IMR-90 (cell line): Measurements from ENCODE around the gene CANT1. TPM values are rescaled to one million over a fixed set of nuclear protein-coding genes. Genes with fewer than 3 reads are reported as not detected.

Experiments
- ATAC-seq: fragments of 200-7000 bp; cut with Tn5 transposase; 2 replicates; pipeline ENCODE4 v1.9.1; 2020; ENCODE audit warnings: low read depth, mild to moderate bottlenecking, moderate library complexity
- BruUV-seq: library from RNA; stranded (reverse); fragments of 400-500 nt; replicated peaks from 2 replicates; lab custom pipeline; 2021; lab: Mats Ljungman, UMichigan
- CTCF ChIA-PET: fragments of 300-600 bp; formaldehyde crosslinking; extraction: SDS; loops from one replicate; lab custom pipeline; 2021; ENCODE audit warnings: antibody characterized with exemption; lab: Yijun Ruan, JAX
- POLR2A ChIA-PET: fragments of 300-600 bp; sonication (Branson Sonifier 250); formaldehyde crosslinking; loops from one replicate; lab custom pipeline; 2022; ENCODE audit warnings: antibody characterized with exemption; ENCODE audit not compliant: unreplicated experiment; lab: Charles Lee
- DNase-seq: peaks from one replicate; pipeline ENCODE4 v3.0.0; 2013
- H2AFZ ChIP-seq: replicated peaks from 2 replicates; pipeline ENCODE3; 2013; ENCODE audit warnings: low read length, mild to moderate bottlenecking; ENCODE audit not compliant: poor library complexity
- H2AK5ac ChIP-seq: 2 replicates; pipeline ENCODE4 v1.6.1; 2013; ENCODE audit warnings: low read depth, low read length, inconsistent platforms
- H2AK9ac ChIP-seq: replicated peaks from 2 replicates; pipeline ENCODE3; 2013; ENCODE audit warnings: mild to moderate bottlenecking, low read depth, low read length, moderate library complexity; ENCODE audit not compliant: poor library complexity
- H2BK120ac ChIP-seq: 2 replicates; pipeline ENCODE4 v1.6.1; 2013; ENCODE audit warnings: low read depth, low read length, inconsistent platforms
- H2BK15ac ChIP-seq: 3 replicates; pipeline ENCODE4 v1.6.1; 2013; ENCODE audit warnings: low read depth, low read length, inconsistent platforms
- H2BK20ac ChIP-seq: 2 replicates; pipeline ENCODE4 v1.6.1; 2013; ENCODE audit warnings: low read depth, mild to moderate bottlenecking, inconsistent platforms, low read length, moderate library complexity
- H2BK5ac ChIP-seq: 2 replicates; pipeline ENCODE4 v1.6.1; 2013; ENCODE audit warnings: mild to moderate bottlenecking, low read depth, low read length, inconsistent platforms; ENCODE audit not compliant: poor library complexity, severe bottlenecking
- H3K14ac ChIP-seq: replicated peaks from 2 replicates; pipeline ENCODE4 v1.6.1; 2013; ENCODE audit warnings: low read depth, low read length, inconsistent platforms
- H3K18ac ChIP-seq: 2 replicates; pipeline ENCODE4 v1.6.1; 2013; ENCODE audit warnings: low read depth, low read length, control low read depth
- H3K23ac ChIP-seq: 2 replicates; pipeline ENCODE4 v1.6.1; 2013; ENCODE audit warnings: low read depth, low read length, inconsistent platforms
- H3K27ac ChIP-seq: 2 replicates; pipeline ENCODE4 v1.5.1; 2013; ENCODE audit warnings: mild to moderate bottlenecking, control low read depth, low read length; ENCODE audit not compliant: insufficient read depth
- H3K27me3 ChIP-seq: 2 replicates; pipeline ENCODE4 v1.6.1; 2013; ENCODE audit warnings: low read length; ENCODE audit not compliant: control insufficient read depth, insufficient read depth
- H3K36me3 ChIP-seq: 2 replicates; pipeline ENCODE4 v1.6.1; 2013; ENCODE audit warnings: low read length, mixed read lengths; ENCODE audit not compliant: control insufficient read depth, insufficient read depth
- H3K4ac ChIP-seq: 2 replicates; pipeline ENCODE4 v1.6.1; 2013; ENCODE audit warnings: low read depth, low read length, inconsistent platforms
- H3K4me1 ChIP-seq: 2 replicates; pipeline ENCODE4 v1.6.1; 2013; ENCODE audit warnings: low read length, mixed read lengths; ENCODE audit not compliant: control insufficient read depth, insufficient read depth
- H3K4me2 ChIP-seq: 2 replicates; pipeline ENCODE4 v1.6.1; 2013; ENCODE audit warnings: low read depth, mild to moderate bottlenecking, control low read depth, low read length, moderate library complexity
- H3K4me3 ChIP-seq: 2 replicates; pipeline ENCODE4 v1.5.1; 2013; ENCODE audit warnings: low read depth, mild to moderate bottlenecking, control low read depth, low read length, moderate library complexity; ENCODE audit not compliant: insufficient read depth
- H3K56ac ChIP-seq: 2 replicates; pipeline ENCODE4 v1.6.1; 2013; ENCODE audit warnings: low read length, inconsistent platforms; ENCODE audit not compliant: insufficient read depth; ENCODE audit errors: extremely low read depth
- H3K79me1 ChIP-seq, 2 experiments: 2 replicates each; pipeline ENCODE4 v1.6.1; 2013; ENCODE audit warnings: low read length in 2 of 2, inconsistent platforms in 1 of 2, low read depth in 1 of 2
- H3K9ac ChIP-seq: 2 replicates; pipeline ENCODE4 v1.6.1; 2013; ENCODE audit warnings: low read depth, low read length, control low read depth
- H3K9me1 ChIP-seq: 2 replicates; pipeline ENCODE4 v1.6.1; 2013; ENCODE audit warnings: low read length, inconsistent platforms; ENCODE audit not compliant: insufficient read depth
- H3K9me3 ChIP-seq: 2 replicates; pipeline ENCODE4 v1.6.1; 2013; ENCODE audit warnings: low read length; ENCODE audit not compliant: control insufficient read depth, insufficient read depth
- H4K20me1 ChIP-seq: 2 replicates; pipeline ENCODE4 v1.6.1; 2013; ENCODE audit warnings: low read length, inconsistent platforms; ENCODE audit not compliant: insufficient read depth
- H4K5ac ChIP-seq: 2 replicates; pipeline ENCODE4 v1.6.1; 2013; ENCODE audit warnings: mild to moderate bottlenecking, low read depth, low read length, control low read depth
- H4K8ac ChIP-seq, 2 experiments: 2 replicates each; pipeline ENCODE4 v1.6.1; 2013; ENCODE audit warnings: low read depth in 2 of 2, low read length in 2 of 2, control low read depth in 1 of 2, inconsistent platforms in 1 of 2
- H4K91ac ChIP-seq: 2 replicates; pipeline ENCODE4 v1.6.1; 2013; ENCODE audit warnings: low read depth, low read length, inconsistent platforms; ENCODE audit not compliant: insufficient read depth
- CEBPB ChIP-seq: IDR thresholded peaks from 2 replicates; pipeline ENCODE4 v1.6.1; 2012; ENCODE audit warnings: low read depth, low read length, improper control_type of control experiment
- FOS ChIP-seq: fragments of 150-350 bp; IDR thresholded peaks from 2 replicates; pipeline ENCODE4 v1.6.1; 2016; ENCODE audit warnings: low read depth, low read length
- MAFK ChIP-seq: IDR thresholded peaks from 2 replicates; pipeline ENCODE4 v1.6.1; 2012; ENCODE audit warnings: low read depth, low read length, improper control_type of control experiment
- MXI1 ChIP-seq: IDR thresholded peaks from 2 replicates; pipeline ENCODE4 v1.6.1; 2012; ENCODE audit warnings: low read depth, mild to moderate bottlenecking, low read length, moderate library complexity, borderline replicate concordance
- NFE2L2 ChIP-seq: fragments of 150-350 bp; IDR thresholded peaks from 2 replicates; pipeline ENCODE4 v1.6.1; 2016; ENCODE audit warnings: low read depth, mild to moderate bottlenecking, low read length
- RCOR1 ChIP-seq: IDR thresholded peaks from 2 replicates; pipeline ENCODE4 v1.6.1; 2012; ENCODE audit warnings: mild to moderate bottlenecking, low read length, improper control_type of control experiment; ENCODE audit not compliant: insufficient replicate concordance
- WGBS, 2 experiments: methylation state at CpG; one replicate each; pipeline versions ENCODE4 v1.1.5 to v1.1.7; 2013; ENCODE audit warnings: missing lambda C conversion rate in 2 of 2; ENCODE audit not compliant: insufficient read length in 1 of 2; ENCODE audit errors: extremely low coverage in 2 of 2; 5-methylcytosine and 5-hydroxymethylcytosine counted together
- dilution Hi-C: fragments of 300-500 bp; cut with HindIII; formaldehyde crosslinking; loops from one replicate; pipeline ENCODE4 v1.14.3; 2018; ENCODE audit warnings: low sequenced_read_pairs; ENCODE audit not compliant: unreplicated experiment
- in situ Hi-C: fragments of 300-500 bp; cut with MboI; formaldehyde crosslinking; loops from 3 replicates; pipeline ENCODE4 v1.14.3; 2019; ENCODE audit warnings: low sequenced_read_pairs, inconsistent platforms, mixed read lengths
- intact Hi-C: fragments of 100-400 bp; cut with micrococcal nuclease; formaldehyde crosslinking; loops from 2 replicates; pipeline ENCODE4 v1.10.0; 2022
- polyA plus RNA-seq, 3 experiments: library from polyadenylated mRNA; depleted of rRNA; stranded (reverse); fragments of >200 nt; gene quantifications; 2 replicates each; pipeline ENCODE4 v1.2.3, GENCODE V29; 2012; ENCODE audit warnings: low replicate concordance in 1 of 3
- total RNA-seq: library from RNA; depleted of rRNA; stranded (reverse); fragments of >200 nt; gene quantifications from 2 replicates; pipeline ENCODE4 v1.2.3, GENCODE V29; 2012
- TF ChIP-seq, protein P1 (sequence below): fragments of 150-350 bp; IDR thresholded peaks from 2 replicates; pipeline ENCODE4 v1.6.1; 2016; ENCODE audit warnings: low read depth, mild to moderate bottlenecking, low read length, moderate library complexity, borderline replicate concordance
- TF ChIP-seq, protein P2 (sequence below): fragments of 150-350 bp; IDR thresholded peaks from 2 replicates; pipeline ENCODE4 v1.6.1; 2017; ENCODE audit warnings: mild to moderate bottlenecking, antibody characterized with exemption, low read length, low read depth

CANT1 gene
- total and polyA plus RNA-seq, 2 of the 4 experiments (the other 2 are of a cell fraction), result 51.8 to 73.4 TPM

DNA sequence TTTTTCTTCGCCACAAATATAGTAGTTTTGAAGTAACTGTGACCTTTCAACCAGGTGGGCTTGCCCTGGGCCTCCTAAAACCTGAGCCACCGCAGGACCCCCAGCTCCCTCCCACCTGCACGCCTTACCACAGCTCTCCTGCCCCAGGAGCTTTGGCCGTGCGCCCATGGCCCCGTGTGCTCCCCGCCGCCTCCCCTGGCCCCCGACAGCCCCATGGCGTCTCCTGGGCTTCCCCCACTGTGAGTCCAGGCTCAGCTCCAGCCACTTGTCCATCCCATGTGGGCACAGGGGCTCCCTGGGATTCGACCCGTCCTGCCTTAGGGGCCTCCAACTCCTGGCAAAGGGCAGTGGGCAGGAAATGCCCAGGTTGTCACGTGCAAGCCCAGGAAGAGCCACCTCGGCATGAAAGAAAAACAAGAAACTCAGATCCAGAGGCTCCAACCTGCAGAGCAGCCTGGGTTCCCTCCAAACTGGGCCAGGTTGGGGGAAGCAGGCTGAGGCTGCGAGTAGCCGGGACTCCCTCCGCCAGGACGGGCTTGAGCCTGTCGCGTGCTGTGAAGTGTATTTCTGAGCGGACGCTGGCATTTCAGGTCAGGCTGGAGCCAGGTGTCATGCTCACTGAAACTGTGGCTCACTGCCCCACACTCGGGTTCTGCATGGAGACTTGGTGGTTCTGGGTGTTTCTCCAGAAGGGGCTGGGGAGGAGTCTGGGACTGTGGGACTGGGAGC lies 35.6 kb downstream of the CANT1 start (continued):
- no peak for TF ChIP-seq FOS

DNA sequence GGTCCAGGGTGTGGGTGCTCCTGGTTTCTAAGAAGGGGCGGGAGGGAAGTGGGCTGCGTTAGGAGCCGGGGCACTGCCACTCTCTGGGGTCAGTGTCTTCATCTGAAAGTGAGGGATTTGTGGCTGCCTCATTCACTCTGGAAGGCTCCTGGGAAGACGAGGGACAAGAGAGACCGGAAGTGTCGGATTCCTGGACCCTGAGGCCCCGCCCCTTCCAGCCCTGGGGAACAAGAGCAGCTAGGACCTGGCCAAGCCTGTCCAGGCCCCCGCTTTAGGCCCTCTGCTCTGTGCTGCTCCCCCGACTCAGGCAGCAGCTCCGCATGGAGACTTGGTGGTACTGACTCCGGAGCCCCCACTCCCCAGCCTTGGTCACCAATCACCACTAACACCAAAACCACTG lies 36.4 kb downstream of the CANT1 start:
- ChIA-PET CTCF (no interaction called here), POLR2A (no interaction called here)
- WGBS, 2 experiments, result 65% methylated on average over 4 of the region's 11 CpGs; no CpG with 5 or more reads in 1 of the 2 experiments
- peaks cover 3 to 52% of the 10 kb centered on the region in 2 experiments; a peak in 3 of 4 replicates for H3K79me1 ChIP-seq
- TF ChIP-seq NFE2L2, result no peak
- no peak for TF ChIP-seq RCOR1
- no peak for TF ChIP-seq MAFK
- TF ChIP-seq CEBPB, result no peak
- TF ChIP-seq, protein P1, sequence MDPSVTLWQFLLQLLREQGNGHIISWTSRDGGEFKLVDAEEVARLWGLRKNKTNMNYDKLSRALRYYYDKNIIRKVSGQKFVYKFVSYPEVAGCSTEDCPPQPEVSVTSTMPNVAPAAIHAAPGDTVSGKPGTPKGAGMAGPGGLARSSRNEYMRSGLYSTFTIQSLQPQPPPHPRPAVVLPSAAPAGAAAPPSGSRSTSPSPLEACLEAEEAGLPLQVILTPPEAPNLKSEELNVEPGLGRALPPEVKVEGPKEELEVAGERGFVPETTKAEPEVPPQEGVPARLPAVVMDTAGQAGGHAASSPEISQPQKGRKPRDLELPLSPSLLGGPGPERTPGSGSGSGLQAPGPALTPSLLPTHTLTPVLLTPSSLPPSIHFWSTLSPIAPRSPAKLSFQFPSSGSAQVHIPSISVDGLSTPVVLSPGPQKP, result no peak
- TF ChIP-seq, protein P2, sequence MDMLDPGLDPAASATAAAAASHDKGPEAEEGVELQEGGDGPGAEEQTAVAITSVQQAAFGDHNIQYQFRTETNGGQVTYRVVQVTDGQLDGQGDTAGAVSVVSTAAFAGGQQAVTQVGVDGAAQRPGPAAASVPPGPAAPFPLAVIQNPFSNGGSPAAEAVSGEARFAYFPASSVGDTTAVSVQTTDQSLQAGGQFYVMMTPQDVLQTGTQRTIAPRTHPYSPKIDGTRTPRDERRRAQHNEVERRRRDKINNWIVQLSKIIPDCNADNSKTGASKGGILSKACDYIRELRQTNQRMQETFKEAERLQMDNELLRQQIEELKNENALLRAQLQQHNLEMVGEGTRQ, result no peak
- no peak for TF ChIP-seq MXI1
- intact Hi-C loops, result no loop called here
- H2AK5ac ChIP-seq, result no peak overlapping the region
- BruUV-seq, result no TSS peak
- no peaks in the 10 kb centered on the region for H3K9me3 ChIP-seq
- H3K4me1 ChIP-seq, result peaks cover 26% of the 10 kb centered on the region
- peaks cover 10% of the 10 kb centered on the region; the same call in 1 of the 2 replicates for H3K9me1 ChIP-seq
- peak overlapping the region in 1 of 2 experiments; percentile 70; a peak in 2 of 4 replicates for H4K8ac ChIP-seq
- H2BK5ac ChIP-seq, result no peak overlapping the region
- H3K27me3 ChIP-seq, result no peaks in the 10 kb centered on the region
- H4K91ac ChIP-seq, result no peak overlapping the region; the same call in 1 of the 2 replicates
- H3K18ac ChIP-seq, result no peak overlapping the region
- no peak overlapping the region for H3K4me3 ChIP-seq
- no peak overlapping the region for H4K5ac ChIP-seq
- no peak overlapping the region for H3K56ac ChIP-seq
- peak overlapping the region; percentile 76 for H2AK9ac ChIP-seq
- no peak overlapping the region for H2BK20ac ChIP-seq
- peak overlapping the region; percentile 60 for H3K4ac ChIP-seq
- H4K20me1 ChIP-seq, result peaks cover 5% of the 10 kb centered on the region; the same call in 1 of the 2 replicates
- ATAC-seq (no peak), DNase-seq (no peak)
- peak overlapping the region; percentile 65 for H2AFZ ChIP-seq
- H3K9ac ChIP-seq, result no peak overlapping the region
- H3K23ac ChIP-seq, result no peak overlapping the region
- H3K4me2 ChIP-seq, result no peak overlapping the region
- peak overlapping the region; percentile 17; the same call in 1 of the 2 replicates for H3K27ac ChIP-seq
- no peak overlapping the region; the same call in 2 of the 3 replicates for H2BK15ac ChIP-seq
- in situ Hi-C loops, result loop anchor here (25.0 kb wide), 1 partner anchor 486 kb away; no protein-coding TSS in a partner anchor
- H3K14ac ChIP-seq, result no peak overlapping the region
- dilution Hi-C loops, result no loop called here
- H3K36me3 ChIP-seq, result peaks cover 16% of the 10 kb centered on the region; the same call in 1 of the 2 replicates
- H2BK120ac ChIP-seq, result no peak overlapping the region
